HG03108 (cell line): ENCODE results near the gene SUSD6.
A peak's percentile ranks its signal among the peaks of the same experiment; 100 is the strongest.
"Not testable (repeated sequence)": the region's sequence is repeated elsewhere in the genome, so short reads cannot be mapped to it uniquely, and the experiment has no call there.

Source experiments
- ATAC-seq: cut with Tn5 transposase; IDR thresholded peaks from one replicate; pipeline ENCODE4 v1.9.1; 2021; ENCODE audit warnings: moderate library complexity; ENCODE audit not compliant: unreplicated experiment

Gene SUSD6

GRCh38 chr14:69711065-69711464 is 99.7 kb downstream of the SUSD6 start:
- no peak for ATAC-seq

DNA sequence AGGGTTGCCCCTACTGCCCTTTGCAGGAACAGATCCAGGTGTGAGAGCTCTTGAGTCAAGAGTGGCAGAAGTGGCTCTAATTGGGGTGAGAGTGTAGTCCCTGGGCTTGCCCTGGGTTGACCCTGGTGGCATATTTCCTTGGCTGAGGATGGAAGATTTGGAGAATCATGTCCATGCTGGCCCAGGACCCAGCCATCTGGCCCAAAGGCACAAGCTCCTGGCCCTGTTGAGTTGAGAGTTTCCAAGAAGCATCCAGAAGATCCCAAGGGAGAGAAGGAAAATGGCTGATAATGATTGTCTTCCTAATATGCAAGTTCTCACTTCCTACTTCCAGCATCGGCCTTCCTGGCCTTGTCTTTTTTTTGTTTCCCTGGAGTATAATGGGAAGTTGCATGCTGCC is 100.1 kb downstream of the SUSD6 start:
- no peak for ATAC-seq

GRCh38 chr14:69711881-69712560 is 100.6 kb downstream of the SUSD6 start:
- no peak for ATAC-seq

- ATAC-seq, result no peak
Observed at GRCh38 chr14:69712599-69713088, 101.2 kb downstream of the SUSD6 start.

- ATAC-seq, result no peak
Observed at GRCh38 chr14:69713209-69713781, 101.9 kb downstream of the SUSD6 start.

- no peak for ATAC-seq
Observed at GRCh38 chr14:69713993-69714679, 102.7 kb downstream of the SUSD6 start.

DNA sequence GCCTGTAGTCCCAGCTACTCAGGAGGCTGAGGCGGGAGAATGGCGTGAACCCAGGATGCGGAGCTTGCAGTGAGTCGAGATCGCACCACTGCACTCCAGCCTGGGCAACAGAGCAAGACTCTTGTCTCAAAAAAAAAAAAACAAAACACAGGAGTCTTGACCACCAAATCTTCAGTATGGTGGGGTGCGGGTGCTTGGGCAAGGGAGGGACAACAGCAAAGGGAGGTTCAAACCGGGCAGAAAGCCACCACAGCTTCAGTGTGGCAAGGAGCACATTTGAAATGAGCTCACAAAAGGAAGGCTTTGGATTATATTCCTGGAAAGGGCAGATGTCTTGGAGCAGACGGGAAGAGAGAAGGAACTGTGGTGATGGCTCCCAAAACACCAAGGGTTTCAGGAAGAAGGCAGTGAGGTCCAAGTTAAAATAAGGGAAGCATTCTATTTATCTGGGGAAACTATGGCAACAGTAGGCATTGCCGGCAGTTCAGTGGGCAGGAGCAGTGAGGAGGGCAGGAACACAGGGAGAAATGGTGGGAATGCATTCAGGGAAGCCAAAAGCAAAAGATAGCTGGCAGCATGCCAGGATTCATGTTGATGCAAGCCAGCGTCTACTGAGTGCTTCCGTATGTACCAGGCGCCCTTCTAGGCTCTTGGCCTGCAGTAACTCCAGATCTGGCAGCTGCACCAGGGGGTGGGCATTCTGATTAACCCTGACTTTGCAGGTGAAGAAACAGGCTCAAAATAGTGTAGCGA is 104.5 kb downstream of the SUSD6 start:
- no peak for ATAC-seq

DNA sequence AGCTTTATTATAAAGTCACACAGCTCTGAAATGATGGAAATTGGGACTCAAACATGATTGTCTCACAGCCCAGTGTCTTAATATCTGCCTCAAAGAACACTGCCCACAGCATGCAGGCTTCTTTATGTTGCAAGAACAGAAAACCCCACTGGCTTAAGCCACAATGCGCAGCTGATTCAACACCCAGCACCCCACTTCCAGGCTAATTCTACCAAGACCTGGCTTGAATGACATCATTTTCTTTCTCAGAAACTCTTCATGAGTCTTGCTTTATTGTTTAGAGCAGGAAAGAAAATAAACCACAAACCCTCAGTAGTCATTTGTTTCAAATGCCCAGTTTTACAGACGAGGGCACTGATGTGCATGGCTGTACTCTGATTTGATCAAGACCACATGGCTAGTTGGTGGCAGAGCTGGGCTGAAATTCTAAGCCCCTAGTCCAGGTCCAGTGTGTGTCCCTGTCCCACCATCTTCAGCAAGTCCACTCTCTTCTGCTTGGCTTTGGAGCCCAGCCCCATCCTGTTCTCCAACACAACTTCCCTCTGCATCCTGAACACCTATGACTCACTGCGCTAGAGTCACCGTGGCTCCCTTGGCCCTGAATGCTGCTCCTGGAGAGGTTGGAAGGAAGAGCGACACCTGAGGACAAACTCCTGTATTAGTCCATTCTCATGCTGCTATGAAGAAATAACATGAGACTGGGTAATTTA is 105.2 kb downstream of the SUSD6 start:
- ATAC-seq, result no peak

- ATAC-seq, result not testable (repeated sequence)
Observed at GRCh38 chr14:69718614-69719013, 107.2 kb downstream of the SUSD6 start.

GRCh38 chr14:69719501-69719951 is 108.1 kb downstream of the SUSD6 start:
- no peak for ATAC-seq

DNA sequence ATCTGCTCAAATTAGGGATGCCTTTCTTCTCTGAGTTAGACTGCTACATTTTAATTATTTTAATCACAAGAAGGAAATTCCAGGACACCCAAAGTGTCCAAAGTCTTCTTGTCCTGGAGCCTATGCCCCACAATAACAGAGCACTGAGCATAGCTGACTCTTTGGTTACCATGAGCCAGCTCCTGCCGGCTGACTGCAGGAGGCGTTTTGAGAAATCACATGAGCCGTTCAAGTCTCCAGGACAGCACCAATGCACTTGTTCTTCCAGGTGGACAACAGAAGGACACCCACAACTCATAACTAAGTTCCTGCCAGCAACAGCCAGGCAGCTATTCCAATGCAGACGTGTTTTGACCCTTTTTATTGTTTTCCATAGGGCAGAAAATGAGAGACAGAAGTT is 109.5 kb downstream of the SUSD6 start:
- ATAC-seq, result no peak

DNA sequence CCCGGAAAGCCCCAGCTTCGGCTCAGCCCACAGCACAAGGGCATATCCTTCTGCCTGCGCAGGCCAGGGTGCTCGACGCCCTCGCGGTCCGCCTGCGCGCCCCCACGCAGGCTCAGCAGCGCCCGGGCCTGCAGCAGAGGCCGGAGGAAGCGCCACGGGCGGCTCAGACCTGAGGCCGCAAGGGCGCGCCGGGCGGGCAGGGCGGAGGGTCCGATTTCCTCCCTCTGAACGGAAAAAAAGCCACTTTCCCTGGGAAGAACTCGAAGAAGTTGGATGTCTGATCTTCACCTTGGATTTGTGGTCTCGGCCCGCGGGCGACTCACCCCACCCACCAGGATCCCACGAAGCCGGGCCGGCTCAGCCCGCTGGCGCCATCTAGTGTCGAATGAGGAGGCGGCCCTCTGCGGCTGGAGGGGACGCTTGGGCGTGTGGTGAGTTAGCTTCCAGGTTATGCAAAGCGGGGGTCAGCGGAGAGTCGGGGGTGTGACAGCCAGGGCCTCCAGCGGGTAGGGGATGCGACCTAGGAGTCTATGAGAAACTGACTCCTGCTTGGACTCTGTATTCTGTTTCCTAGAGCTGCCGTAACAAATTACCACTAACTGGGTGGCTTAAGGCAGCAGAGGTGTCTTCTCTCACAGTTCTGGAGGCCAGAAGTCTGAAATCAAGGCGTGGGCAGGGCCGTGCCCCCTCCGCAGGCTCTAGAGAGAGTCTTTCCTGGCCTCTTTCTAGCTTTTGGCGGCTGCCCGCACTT is 115.5 kb downstream of the SUSD6 start:
- ATAC-seq, result peak; percentile 73

- ATAC-seq, result no peak
Observed at GRCh38 chr14:69727860-69728259, 116.5 kb downstream of the SUSD6 start.

- ATAC-seq, result not testable (repeated sequence)
Observed at GRCh38 chr14:69731919-69732598, 120.7 kb downstream of the SUSD6 start.

DNA sequence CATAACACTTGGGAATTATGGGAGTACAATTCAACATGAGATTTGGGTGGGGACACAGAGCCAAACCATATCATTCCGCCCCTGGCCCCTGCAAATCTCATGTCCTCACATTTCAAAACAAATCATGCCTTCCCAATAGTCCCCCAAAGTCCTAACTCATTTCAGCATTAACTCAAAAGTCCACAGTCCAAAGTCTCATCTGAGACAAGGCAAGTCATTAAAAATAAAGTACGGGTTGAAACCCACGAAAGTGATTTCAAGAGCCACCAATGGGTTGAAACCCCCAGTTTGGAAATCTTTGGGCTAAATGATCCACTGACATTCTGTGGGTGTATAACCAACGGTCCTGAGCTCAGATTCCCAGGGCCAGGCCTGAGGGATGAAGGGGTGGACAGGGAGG is 125.0 kb downstream of the SUSD6 start:
- not testable (repeated sequence) for ATAC-seq

- ATAC-seq, result no peak
Observed at GRCh38 chr14:69741055-69741454, 129.7 kb downstream of the SUSD6 start.

DNA sequence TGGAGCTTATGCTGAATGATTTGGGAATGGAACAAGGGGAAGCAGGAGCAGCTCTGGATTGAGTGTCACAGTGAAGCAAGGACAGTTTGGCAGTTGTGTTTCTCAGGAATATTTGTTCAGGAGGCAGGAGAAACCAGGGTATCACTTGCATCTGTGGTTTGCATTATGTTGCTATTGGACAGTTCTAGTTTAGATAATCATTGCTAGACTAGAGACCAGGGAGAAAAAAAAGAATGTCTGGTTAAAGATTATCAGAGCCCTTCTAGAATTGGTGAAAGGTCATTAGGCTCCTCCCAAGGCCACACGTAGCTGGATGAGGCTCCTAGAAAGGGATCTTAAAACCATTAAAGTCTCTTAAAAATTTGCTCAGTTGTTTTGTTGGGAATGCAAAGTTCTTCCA is 138.6 kb downstream of the SUSD6 start:
- no peak for ATAC-seq

- ATAC-seq, result no peak
Observed at GRCh38 chr14:69750495-69750894, 139.1 kb downstream of the SUSD6 start.

GRCh38 chr14:69752773-69753172 is 141.4 kb downstream of the SUSD6 start:
- ATAC-seq, result no peak
